Trophoblast cell (in vitro differentiated cells and primary cell): ENCODE results near the gene PDPN.

Experiments
- DNase-seq, 2 donors: peaks; one replicate each; pipeline ENCODE4 v3.0.0-alpha.2; 2016
- H2AFZ ChIP-seq: 2 replicates; pipeline ENCODE4 v1.6.1; 2013; ENCODE audit warnings: low read length, moderate library complexity, mild to moderate bottlenecking; ENCODE audit not compliant: insufficient read depth, poor library complexity
- H2AK5ac ChIP-seq: 2 replicates; pipeline ENCODE4 v1.6.1; 2013; ENCODE audit warnings: mild to moderate bottlenecking, low read length
- H2BK120ac ChIP-seq: 2 replicates; pipeline ENCODE4 v1.6.1; 2013; ENCODE audit warnings: low read length, mild to moderate bottlenecking, moderate library complexity; ENCODE audit not compliant: insufficient read depth, poor library complexity
- H2BK12ac ChIP-seq: 2 replicates; pipeline ENCODE4 v1.6.1; 2013; ENCODE audit warnings: mild to moderate bottlenecking, low read length, moderate library complexity
- H2BK5ac ChIP-seq: 2 replicates; pipeline ENCODE4 v1.6.1; 2013; ENCODE audit warnings: low read length, low read depth, moderate library complexity, mild to moderate bottlenecking; ENCODE audit not compliant: poor library complexity
- H3K14ac ChIP-seq: 2 replicates; pipeline ENCODE4 v1.6.1; 2013; ENCODE audit warnings: mild to moderate bottlenecking, low read length
- H3K18ac ChIP-seq: 2 replicates; pipeline ENCODE4 v1.6.1; 2013; ENCODE audit warnings: mild to moderate bottlenecking, low read length
- H3K23ac ChIP-seq: 2 replicates; pipeline ENCODE4 v1.6.1; 2013; ENCODE audit warnings: low read length
- H3K27ac ChIP-seq: 2 replicates; pipeline ENCODE4 v1.5.1; 2013; ENCODE audit warnings: low read depth, mild to moderate bottlenecking, inconsistent platforms, low read length, moderate library complexity
- H3K27me3 ChIP-seq: 2 replicates; pipeline ENCODE4 v1.6.1; 2013; ENCODE audit warnings: inconsistent platforms, mild to moderate bottlenecking, low read length, moderate library complexity; ENCODE audit not compliant: insufficient read depth
- H3K36me3 ChIP-seq, 2 experiments: 1 replicate in 1 of 2; 2 replicates in 1 of 2; pipeline ENCODE4 v1.6.1; 2013; ENCODE audit warnings: low read length in 2 of 2, mild to moderate bottlenecking in 2 of 2, moderate library complexity in 1 of 2; ENCODE audit not compliant: insufficient read depth in 2 of 2, control insufficient read depth in 1 of 2
- H3K4ac ChIP-seq: 2 replicates; pipeline ENCODE4 v1.6.1; 2013; ENCODE audit warnings: low read depth, mild to moderate bottlenecking, low read length, moderate library complexity
- H3K4me1 ChIP-seq, 2 experiments: 1 replicate in 1 of 2; 2 replicates in 1 of 2; pipeline ENCODE4 v1.6.1; 2013; ENCODE audit warnings: low read length in 2 of 2, mild to moderate bottlenecking in 2 of 2, moderate library complexity in 1 of 2; ENCODE audit not compliant: insufficient read depth in 2 of 2, control insufficient read depth in 1 of 2
- H3K4me2 ChIP-seq: 2 replicates; pipeline ENCODE4 v1.6.1; 2013; ENCODE audit warnings: inconsistent platforms, mild to moderate bottlenecking, low read length, moderate library complexity
- H3K4me3 ChIP-seq: 2 replicates; pipeline ENCODE4 v1.5.1; 2013; ENCODE audit warnings: mild to moderate bottlenecking, low read depth, low read length, inconsistent platforms
- H3K79me1 ChIP-seq: one replicate; pipeline ENCODE4 v1.6.1; 2013; ENCODE audit warnings: low read length
- H3K79me2 ChIP-seq: 2 replicates; pipeline ENCODE4 v1.6.1; 2013; ENCODE audit warnings: low read length, mild to moderate bottlenecking; ENCODE audit not compliant: control insufficient read depth, insufficient read depth, poor library complexity
- H3K9ac ChIP-seq: 2 replicates; pipeline ENCODE4 v1.6.1; 2013; ENCODE audit warnings: mild to moderate bottlenecking, low read length
- H3K9me3 ChIP-seq: 2 replicates; pipeline ENCODE4 v1.6.1; 2013; ENCODE audit warnings: low read depth, mild to moderate bottlenecking, control low read depth, inconsistent platforms, low read length; ENCODE audit not compliant: insufficient read depth
- H4K12ac ChIP-seq: 2 replicates; pipeline ENCODE4 v1.6.1; 2013; ENCODE audit warnings: low read depth, mild to moderate bottlenecking, low read length, moderate library complexity
- H4K8ac ChIP-seq: 2 replicates; pipeline ENCODE4 v1.6.1; 2013; ENCODE audit warnings: low read depth, mild to moderate bottlenecking, low read length, moderate library complexity
- H4K91ac ChIP-seq: one replicate; pipeline ENCODE4 v1.6.1; 2013; ENCODE audit warnings: low read depth, mild to moderate bottlenecking, low read length, moderate library complexity
- WGBS: extraction: QIAGEN DNeasy Blood & Tissue Kit; methylation state at CpG from one replicate; pipeline ENCODE4 v1.1.7; 2013; ENCODE audit warnings: missing lambda C conversion rate; ENCODE audit not compliant: insufficient read length, insufficient coverage; ENCODE audit errors: extremely low coverage; 5-methylcytosine and 5-hydroxymethylcytosine counted together

Gene PDPN

DNA sequence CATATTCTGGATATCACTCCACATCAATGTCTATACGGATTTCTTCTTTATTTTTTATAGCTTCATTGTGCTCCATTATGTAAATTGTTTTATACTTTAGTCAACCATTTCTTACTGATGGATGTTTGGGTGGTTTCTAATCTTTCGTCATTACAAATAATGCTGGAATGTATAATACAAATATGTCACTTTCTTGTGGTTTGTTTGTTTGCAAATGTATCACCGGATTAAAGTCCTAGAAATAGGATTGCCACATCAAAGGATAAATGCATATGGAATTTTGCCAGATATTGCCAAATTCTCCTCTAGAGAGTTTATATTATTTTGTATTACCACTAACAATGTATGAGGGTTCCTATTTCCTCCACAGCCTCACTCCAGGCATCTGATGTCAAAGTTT, 67.6 kb downstream of the PDPN start:
- Histone ChIP-seq H4K91ac (no peak overlapping the region), H3K4ac (no peak overlapping the region), H3K79me1 (no peaks in the 10 kb centered on the region), H3K4me2 (no peak overlapping the region), H3K9ac (no peak overlapping the region), H3K36me3 (no peaks in the 10 kb centered on the region), H3K4me1 (no peaks in the 10 kb centered on the region), H3K9me3 (no peaks in the 10 kb centered on the region), H2BK5ac (no peak overlapping the region), H3K14ac (no peak overlapping the region), H3K27me3 (no peaks in the 10 kb centered on the region), H3K23ac (no peak overlapping the region), H2BK120ac (no peak overlapping the region), H3K79me2 (no peaks in the 10 kb centered on the region), H2BK12ac (no peak overlapping the region), H3K4me3 (no peak overlapping the region), H2AK5ac (no peak overlapping the region), H4K8ac (no peak overlapping the region), H4K12ac (no peak overlapping the region), H3K27ac (no peak overlapping the region), H3K18ac (no peak overlapping the region), H2AFZ (no peak overlapping the region)
- no peak for DNase-seq
- no CpG with 5 or more reads among the region's 3 CpGs for WGBS

DNA sequence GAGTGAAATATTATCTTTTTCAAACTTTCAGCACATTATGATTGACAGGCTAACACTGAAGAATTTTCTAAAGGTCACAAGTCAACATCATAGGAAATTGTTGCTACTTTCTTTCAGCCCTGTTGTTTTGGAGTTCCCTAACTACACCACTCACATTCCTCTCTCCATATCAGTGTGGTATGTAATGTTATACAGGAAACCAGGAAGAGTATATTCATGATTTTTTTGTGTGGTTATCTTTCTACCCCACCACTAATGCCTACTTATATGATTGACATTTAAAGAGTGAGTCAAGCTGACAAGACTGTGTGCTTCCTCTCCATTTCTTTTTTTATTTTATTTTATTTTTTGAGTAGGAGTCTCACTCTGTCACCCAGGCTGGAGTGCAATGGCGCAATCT, 68.6 kb downstream of the PDPN start:
- no peak for DNase-seq
- Histone ChIP-seq H3K4ac (no peak overlapping the region), H3K4me3 (no peak overlapping the region), H3K27ac (no peak overlapping the region), H4K8ac (no peak overlapping the region), H3K79me2 (no peaks in the 10 kb centered on the region), H3K4me1 (no peaks in the 10 kb centered on the region), H3K36me3 (no peaks in the 10 kb centered on the region), H3K9me3 (no peaks in the 10 kb centered on the region), H2BK120ac (no peak overlapping the region), H2BK12ac (no peak overlapping the region), H3K9ac (no peak overlapping the region), H3K18ac (no peak overlapping the region), H3K4me2 (no peak overlapping the region), H2AFZ (no peak overlapping the region), H2BK5ac (no peak overlapping the region), H3K79me1 (no peaks in the 10 kb centered on the region), H3K27me3 (no peaks in the 10 kb centered on the region), H3K14ac (no peak overlapping the region), H3K23ac (no peak overlapping the region), H4K12ac (no peak overlapping the region), H4K91ac (no peak overlapping the region), H2AK5ac (no peak overlapping the region)
- WGBS: no CpG with 5 or more reads among the region's 1 CpG

DNA sequence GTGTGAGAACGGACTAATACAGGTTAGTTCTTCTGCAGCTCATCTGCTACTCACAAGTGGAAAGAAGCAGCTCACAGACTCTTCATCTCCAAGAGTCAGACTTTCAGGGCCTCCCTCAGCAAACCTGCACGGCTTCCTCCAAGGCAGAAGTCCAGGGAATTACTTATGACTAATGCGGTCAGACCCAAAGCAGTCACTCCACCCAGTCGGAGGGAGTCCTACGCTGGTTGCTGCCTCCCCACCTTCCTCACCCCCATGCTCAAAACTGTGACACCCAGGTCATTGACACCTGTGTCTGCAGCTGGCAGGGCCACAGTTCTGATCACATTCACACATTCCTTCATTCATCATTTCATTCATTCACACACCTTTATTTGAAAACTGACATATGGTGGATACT, 77.9 kb downstream of the PDPN start:
- no peak overlapping the region for H3K4me3 ChIP-seq
- no peak overlapping the region for H3K27ac ChIP-seq
- H3K18ac ChIP-seq: no peak overlapping the region
- no peaks in the 10 kb centered on the region for H3K79me2 ChIP-seq
- H4K8ac ChIP-seq: peak overlapping the region; percentile 28
- peak overlapping the region; percentile 24 for H4K91ac ChIP-seq
- no peaks in the 10 kb centered on the region for H3K79me1 ChIP-seq
- no peaks in the 10 kb centered on the region for H3K27me3 ChIP-seq
- no peak overlapping the region for H2AFZ ChIP-seq
- no peak overlapping the region for H3K14ac ChIP-seq
- no peak overlapping the region for H2BK5ac ChIP-seq
- H2BK120ac ChIP-seq: no peak overlapping the region
- no peaks in the 10 kb centered on the region for H3K36me3 ChIP-seq
- no CpG with 5 or more reads among the region's 5 CpGs for WGBS
- H4K12ac ChIP-seq: no peak overlapping the region
- H3K9me3 ChIP-seq: no peaks in the 10 kb centered on the region
- no peak overlapping the region for H3K9ac ChIP-seq
- no peak overlapping the region for H2AK5ac ChIP-seq
- H3K4me2 ChIP-seq: no peak overlapping the region
- peak overlapping the region; percentile 40 for H2BK12ac ChIP-seq
- H3K4me1 ChIP-seq: no peaks in the 10 kb centered on the region
- H3K4ac ChIP-seq: no peak overlapping the region
- DNase-seq: no peak
- H3K23ac ChIP-seq: no peak overlapping the region

DNA sequence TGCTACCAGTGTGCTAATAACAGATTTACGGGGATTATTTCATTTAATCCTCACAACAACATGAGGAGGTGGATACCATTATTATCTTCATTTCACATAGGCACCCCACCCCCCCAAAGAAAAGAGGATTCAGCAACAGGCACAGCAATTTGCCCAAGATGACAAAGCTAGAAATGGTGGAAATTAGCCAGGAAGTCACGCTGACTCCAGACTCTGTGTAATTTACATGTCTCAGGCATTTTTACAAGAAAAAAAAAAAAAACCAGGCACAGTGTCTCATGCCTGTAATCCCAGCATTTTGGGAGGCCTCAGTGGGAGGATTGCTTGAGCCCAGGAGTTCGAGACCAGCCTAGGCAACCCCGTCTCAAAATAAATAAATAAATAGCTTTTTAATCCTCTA, 78.9 kb downstream of the PDPN start:
- DNase-seq: peak in 1 of 2 donors; percentile 20
- no peaks in the 10 kb centered on the region for H3K4me1 ChIP-seq

More for the DNA sequence above, 78.9 kb downstream of the PDPN start:
- no peak overlapping the region for H3K4ac ChIP-seq
- H4K12ac ChIP-seq: no peak overlapping the region
- H3K14ac ChIP-seq: no peak overlapping the region
- H3K9me3 ChIP-seq: no peaks in the 10 kb centered on the region
- H4K91ac ChIP-seq: no peak overlapping the region
- H2BK12ac ChIP-seq: no peak overlapping the region
- H3K79me2 ChIP-seq: no peaks in the 10 kb centered on the region
- H3K27ac ChIP-seq: no peak overlapping the region
- H3K36me3 ChIP-seq: no peaks in the 10 kb centered on the region
- WGBS: no CpG with 5 or more reads among the region's 4 CpGs
- H3K27me3 ChIP-seq: no peaks in the 10 kb centered on the region
- H2AK5ac ChIP-seq: no peak overlapping the region
- no peak overlapping the region for H3K4me3 ChIP-seq
- no peak overlapping the region for H2AFZ ChIP-seq
- H2BK5ac ChIP-seq: no peak overlapping the region
- H3K23ac ChIP-seq: no peak overlapping the region
- H3K4me2 ChIP-seq: no peak overlapping the region
- H3K9ac ChIP-seq: no peak overlapping the region
- no peak overlapping the region for H3K18ac ChIP-seq
- no peak overlapping the region for H4K8ac ChIP-seq
- no peak overlapping the region for H2BK120ac ChIP-seq
- H3K79me1 ChIP-seq: no peaks in the 10 kb centered on the region
